Cardiac muscle cell (in vitro differentiated cells and primary cell): ENCODE measurements around the gene NOSIP. TPM values are rescaled to one million over a fixed set of nuclear protein-coding genes. Genes with fewer than 3 reads are reported as not detected.
A peak's percentile ranks its signal among the peaks of the same experiment; 100 is the strongest.

Experiments used
- DNase-seq, 2 donors: peaks; one replicate each; pipeline versions ENCODE4 v3.0.0 to v3.0.0-alpha.2; 2010 to 2017; ENCODE audit warnings: low read depth in 1 of 2, low spot score in 1 of 2
- H3K27ac ChIP-seq: fragments of 200-600 bp; sonication (generic); 2 replicates; pipeline ENCODE4 v1.5.1; 2016
- H3K27me3 ChIP-seq: fragments of 200-600 bp; sonication (generic); 2 replicates; pipeline ENCODE4 v1.6.0; 2016; ENCODE audit warnings: control low read depth
- H3K36me3 ChIP-seq: fragments of 200-600 bp; sonication (generic); 2 replicates; pipeline ENCODE4 v1.5.1; 2016; ENCODE audit warnings: control low read depth
- H3K4me1 ChIP-seq: fragments of 200-600 bp; sonication (generic); 2 replicates; pipeline ENCODE4 v1.8.1; 2017; ENCODE audit warnings: low read depth, mild to moderate bottlenecking, mixed run types
- H3K4me3 ChIP-seq: fragments of 200-600 bp; sonication (generic); 2 replicates; pipeline ENCODE4 v1.5.1; 2016; ENCODE audit warnings: mild to moderate bottlenecking
- H3K9me3 ChIP-seq: fragments of 200-600 bp; sonication (generic); 2 replicates; pipeline ENCODE4 v1.5.1; 2017; ENCODE audit warnings: low read depth, mild to moderate bottlenecking, control low read depth
- CTCF ChIP-seq: IDR thresholded peaks from 2 replicates; pipeline ENCODE4 v1.5.1; 2012; ENCODE audit warnings: low read depth, mild to moderate bottlenecking, low read length
- polyA plus RNA-seq: library from polyadenylated mRNA; unstranded; fragments of >200 nt; fragmentation: Nextera tagmentation; extraction: Ambion mirVana; gene quantifications from 2 replicates; pipeline ENCODE4 v1.2.1, GENCODE V29; 2016
- total RNA-seq: library from RNA; depleted of rRNA; stranded (reverse); fragments of >200 nt; gene quantifications from 2 replicates; pipeline ENCODE4 v1.2.3, GENCODE V29; 2016

NOSIP gene
- total and polyA plus RNA-seq, 2 experiments from 2014 or later: 120 to 193 TPM

DNA sequence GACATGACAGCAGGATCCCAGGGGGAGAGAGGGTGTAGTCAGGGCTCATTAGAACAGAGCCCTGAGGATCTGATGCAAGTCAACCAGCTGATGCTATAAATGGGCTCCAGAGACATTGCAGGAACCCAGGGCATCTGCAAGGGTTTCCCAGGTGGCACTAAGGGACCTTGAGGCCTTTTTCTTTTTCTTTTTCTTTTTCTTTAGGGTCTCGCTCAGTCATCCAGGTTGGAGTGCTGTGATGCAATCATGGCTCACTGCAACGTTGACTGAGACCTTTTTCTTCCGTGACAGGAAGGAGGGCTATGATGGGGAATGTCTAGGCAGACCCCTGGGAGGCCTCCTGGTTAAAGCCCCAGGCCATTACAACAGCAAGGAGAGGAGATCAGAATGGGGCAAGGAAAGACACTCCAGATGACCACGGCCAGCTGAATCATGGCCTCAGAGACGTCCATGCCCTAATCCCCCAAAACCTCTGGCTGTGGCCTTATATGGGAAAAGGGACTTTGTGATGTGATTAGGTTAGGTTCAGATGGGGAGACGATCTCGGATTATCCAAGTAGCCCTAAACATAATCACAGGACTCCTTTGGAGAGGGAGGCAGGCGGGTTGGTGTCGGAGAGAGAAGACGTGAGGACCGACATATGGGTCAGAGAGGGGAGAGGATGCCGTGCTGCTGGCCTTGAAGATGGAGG is 72.4 kb downstream of the NOSIP start:
- no peak for DNase-seq
- TF ChIP-seq CTCF: no peak
- no peaks in the 10 kb centered on the region for H3K27me3 ChIP-seq
- H3K36me3 ChIP-seq: no peaks in the 10 kb centered on the region
- H3K4me1 ChIP-seq: peaks cover 14% of the 10 kb centered on the region
- no peaks in the 10 kb centered on the region for H3K9me3 ChIP-seq
- no peak overlapping the region for H3K4me3 ChIP-seq
- no peak overlapping the region for H3K27ac ChIP-seq

DNA sequence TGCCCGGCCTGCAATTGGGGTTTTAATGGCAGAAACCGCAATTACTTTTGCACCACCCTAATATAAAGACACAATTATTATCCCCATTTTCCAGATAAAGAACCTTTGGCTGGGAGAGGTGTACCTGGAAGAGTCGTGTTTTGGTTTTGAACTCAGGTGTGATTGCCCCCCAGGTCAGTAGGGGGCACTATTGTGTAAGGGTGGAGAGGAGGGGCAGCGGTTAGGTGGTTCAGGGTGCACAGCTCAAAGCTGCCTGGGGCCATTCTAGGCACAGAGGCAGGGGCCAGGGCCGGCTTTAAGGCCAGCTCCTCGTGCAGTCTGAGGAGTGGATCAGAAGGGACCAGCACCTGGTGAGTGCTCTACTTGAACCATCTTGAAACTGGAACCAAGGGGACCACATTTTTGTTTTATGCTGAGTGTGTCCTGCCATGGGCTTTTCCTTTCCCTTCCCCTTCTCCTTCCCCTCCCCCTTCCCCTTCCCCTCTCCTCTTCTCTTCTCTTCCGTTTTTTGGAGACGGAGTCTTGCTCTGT is 73.7 kb downstream of the NOSIP start:
- H3K4me1 ChIP-seq: peaks cover 6% of the 10 kb centered on the region
- H3K4me3 ChIP-seq: no peak overlapping the region
- no peaks in the 10 kb centered on the region for H3K9me3 ChIP-seq
- peak; percentile 66 to 69 for DNase-seq
- TF ChIP-seq CTCF: peak; percentile 83
- no peak overlapping the region for H3K27ac ChIP-seq
- H3K36me3 ChIP-seq: no peaks in the 10 kb centered on the region
- no peaks in the 10 kb centered on the region for H3K27me3 ChIP-seq

Other genes starting within 250 kb of the NOSIP start
- not detected in 2 replicates for gene CD37, start 245.2 kb downstream of the NOSIP start, total RNA-seq
- 11.9 and 17.9 TPM in 2 replicates for gene CD37, start 245.2 kb downstream of the NOSIP start, polyA plus RNA-seq
- 84.3 and 108 TPM in 2 replicates for gene TEAD2, start 218.1 kb downstream of the NOSIP start, total RNA-seq
- 82.9 and 111 TPM in 2 replicates for gene TEAD2, start 218.1 kb downstream of the NOSIP start, polyA plus RNA-seq
- 11.0 and 12.7 TPM in 2 replicates for gene DKKL1, start 216.7 kb downstream of the NOSIP start, total RNA-seq
- 14.0 and 17.6 TPM in 2 replicates for gene DKKL1, start 216.7 kb downstream of the NOSIP start, polyA plus RNA-seq
- gene KASH5, start 192.3 kb downstream of the NOSIP start, total RNA-seq: 0.27 TPM in 1 of 2 replicates, not detected in the other
- gene KASH5, start 192.3 kb downstream of the NOSIP start, polyA plus RNA-seq: 1.2 TPM in 1 of 2 replicates, not detected in the other
- gene PTH2, start 157.1 kb downstream of the NOSIP start, total RNA-seq: 2.8 and 6.2 TPM in 2 replicates
- gene PTH2, start 157.1 kb downstream of the NOSIP start, polyA plus RNA-seq: 10.0 and 15.8 TPM in 2 replicates
- 1.8 and 2.0 TPM in 2 replicates for gene GFY, start 155.2 kb downstream of the NOSIP start, total RNA-seq
- 5.0 and 8.4 TPM in 2 replicates for gene GFY, start 155.2 kb downstream of the NOSIP start, polyA plus RNA-seq
- 1.6 and 2.2 TPM in 2 replicates for gene SLC17A7, start 139.0 kb downstream of the NOSIP start, total RNA-seq
- gene SLC17A7, start 139.0 kb downstream of the NOSIP start, polyA plus RNA-seq: 0.77 and 1.2 TPM in 2 replicates
- 145 and 200 TPM in 2 replicates for gene PIH1D1, start 128.7 kb downstream of the NOSIP start, total RNA-seq
- gene PIH1D1, start 128.7 kb downstream of the NOSIP start, polyA plus RNA-seq: 139 and 156 TPM in 2 replicates
- gene ALDH16A1, start 127.3 kb downstream of the NOSIP start, total RNA-seq: 46.4 and 54.3 TPM in 2 replicates
- gene ALDH16A1, start 127.3 kb downstream of the NOSIP start, polyA plus RNA-seq: 24.1 and 37.3 TPM in 2 replicates
- gene FLT3LG, start 106.3 kb downstream of the NOSIP start, total RNA-seq: 0.28 and 2.0 TPM in 2 replicates
- 0.86 and 2.6 TPM in 2 replicates for gene FLT3LG, start 106.3 kb downstream of the NOSIP start, polyA plus RNA-seq
- 2,232 and 2,350 TPM in 2 replicates for gene RPL13A, start 92.9 kb downstream of the NOSIP start, total RNA-seq
- gene RPL13A, start 92.9 kb downstream of the NOSIP start, polyA plus RNA-seq: 752 and 964 TPM in 2 replicates
- gene RPS11, start 84.1 kb downstream of the NOSIP start, total RNA-seq: 2,191 and 3,526 TPM in 2 replicates
- 619 and 678 TPM in 2 replicates for gene RPS11, start 84.1 kb downstream of the NOSIP start, polyA plus RNA-seq
- gene FCGRT, start 67.9 kb downstream of the NOSIP start, total RNA-seq: 48.8 and 61.4 TPM in 2 replicates
- 54.7 and 62.2 TPM in 2 replicates for gene FCGRT, start 67.9 kb downstream of the NOSIP start, polyA plus RNA-seq
- gene RCN3, start 52.6 kb downstream of the NOSIP start, total RNA-seq: 12.8 and 15.2 TPM in 2 replicates
- 9.4 and 10.5 TPM in 2 replicates for gene RCN3, start 52.6 kb downstream of the NOSIP start, polyA plus RNA-seq
- gene PRRG2, start 760 bp upstream of the NOSIP start, total RNA-seq: 0.67 and 8.2 TPM in 2 replicates
- gene PRRG2, start 760 bp upstream of the NOSIP start, polyA plus RNA-seq: 0.10 and 0.29 TPM in 2 replicates
- 18.2 and 24.7 TPM in 2 replicates for gene PRR12, start 10.6 kb upstream of the NOSIP start, total RNA-seq
- gene PRR12, start 10.6 kb upstream of the NOSIP start, polyA plus RNA-seq: 3.9 and 5.1 TPM in 2 replicates
- 41.3 and 42.6 TPM in 2 replicates for gene RRAS, start 59.6 kb upstream of the NOSIP start, total RNA-seq
- gene RRAS, start 59.6 kb upstream of the NOSIP start, polyA plus RNA-seq: 80.1 and 88.1 TPM in 2 replicates
- gene SCAF1, start 61.7 kb upstream of the NOSIP start, total RNA-seq: 66.9 and 71.0 TPM in 2 replicates
- 16.4 and 19.3 TPM in 2 replicates for gene SCAF1, start 61.7 kb upstream of the NOSIP start, polyA plus RNA-seq
- gene IRF3, start 85.3 kb upstream of the NOSIP start, total RNA-seq: 137 and 145 TPM in 2 replicates
- gene IRF3, start 85.3 kb upstream of the NOSIP start, polyA plus RNA-seq: 37.6 and 38.4 TPM in 2 replicates
- gene BCL2L12, start 85.4 kb upstream of the NOSIP start, total RNA-seq: 39.4 and 41.3 TPM in 2 replicates
- gene BCL2L12, start 85.4 kb upstream of the NOSIP start, polyA plus RNA-seq: 55.5 and 59.4 TPM in 2 replicates
- 494 and 516 TPM in 2 replicates for gene PRMT1, start 96.7 kb upstream of the NOSIP start, total RNA-seq
- gene PRMT1, start 96.7 kb upstream of the NOSIP start, polyA plus RNA-seq: 398 and 431 TPM in 2 replicates
- 3.6 and 5.1 TPM in 2 replicates for gene ADM5, start 109.0 kb upstream of the NOSIP start, total RNA-seq
- 1.1 and 2.2 TPM in 2 replicates for gene ADM5, start 109.0 kb upstream of the NOSIP start, polyA plus RNA-seq
- 29.0 and 33.8 TPM in 2 replicates for gene CPT1C, start 110.6 kb upstream of the NOSIP start, total RNA-seq
- gene CPT1C, start 110.6 kb upstream of the NOSIP start, polyA plus RNA-seq: 26.5 and 31.7 TPM in 2 replicates
- 0.09 TPM in 1 of 2 replicates, not detected in the other for gene TSKS, start 182.8 kb upstream of the NOSIP start, total RNA-seq
- not detected in 2 replicates for gene TSKS, start 182.8 kb upstream of the NOSIP start, polyA plus RNA-seq
- 152 and 153 TPM in 2 replicates for gene AP2A1, start 186.4 kb upstream of the NOSIP start, total RNA-seq
- gene AP2A1, start 186.4 kb upstream of the NOSIP start, polyA plus RNA-seq: 64.2 and 78.0 TPM in 2 replicates
- gene FUZ, start 232.7 kb upstream of the NOSIP start, total RNA-seq: 37.8 and 60.8 TPM in 2 replicates
- 35.6 and 39.0 TPM in 2 replicates for gene FUZ, start 232.7 kb upstream of the NOSIP start, polyA plus RNA-seq
- 68.7 and 83.7 TPM in 2 replicates for gene MED25, start 237.7 kb upstream of the NOSIP start, total RNA-seq
- 69.9 and 73.2 TPM in 2 replicates for gene MED25, start 237.7 kb upstream of the NOSIP start, polyA plus RNA-seq